Stimulated activated CD4-positive, alpha-beta T cell treated with anti-CD3 and anti-CD28 coated beads, TNF-alpha, amount 100 ng/mL, for 48 hours (primary cell): Measurements from ENCODE around the gene MRPL21.

ENCODE experiments used
- DNase-seq, 3 donors: peaks; one replicate each; pipeline ENCODE4 v3.0.0-alpha.2; 2020; ENCODE audit warnings: low read depth in 3 of 3

MRPL21 gene

GRCh38 chr11:68841718-68842426 lies 61.8 kb downstream of the MRPL21 start, which contains the start of gene CPT1A:
CPT1A (minus strand) TSS chr11:68841916; CDS start chr11:68815474, 26,442 bp downstream.
- DNase-seq, result peak in 2 of 3 donors; percentile 46 to 62
